ENCODE data around the gene PDGFRB.
A peak's percentile ranks its signal among the peaks of the same experiment; 100 is the strongest.

PDGFRB gene

DNA sequence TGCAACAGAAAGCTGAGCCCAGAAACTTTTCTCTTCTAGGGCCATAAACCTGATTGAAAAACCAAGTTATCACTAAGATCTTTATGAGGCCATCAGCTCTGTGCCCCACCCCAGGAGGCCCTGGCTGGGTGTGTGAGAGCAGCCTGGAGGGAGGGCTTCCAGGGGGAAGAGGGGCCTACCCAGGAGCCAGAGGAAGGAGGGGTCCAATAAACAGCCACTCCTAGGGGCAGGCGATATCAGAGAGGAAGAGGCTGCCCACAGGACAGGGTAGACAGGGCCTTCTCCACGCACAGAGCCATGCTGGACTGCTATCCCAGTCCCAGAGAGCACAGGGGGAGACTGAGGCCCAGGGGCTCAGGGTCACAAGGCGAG is 6.5 kb upstream of the PDGFRB start:
- no peak for DNase-seq

DNA sequence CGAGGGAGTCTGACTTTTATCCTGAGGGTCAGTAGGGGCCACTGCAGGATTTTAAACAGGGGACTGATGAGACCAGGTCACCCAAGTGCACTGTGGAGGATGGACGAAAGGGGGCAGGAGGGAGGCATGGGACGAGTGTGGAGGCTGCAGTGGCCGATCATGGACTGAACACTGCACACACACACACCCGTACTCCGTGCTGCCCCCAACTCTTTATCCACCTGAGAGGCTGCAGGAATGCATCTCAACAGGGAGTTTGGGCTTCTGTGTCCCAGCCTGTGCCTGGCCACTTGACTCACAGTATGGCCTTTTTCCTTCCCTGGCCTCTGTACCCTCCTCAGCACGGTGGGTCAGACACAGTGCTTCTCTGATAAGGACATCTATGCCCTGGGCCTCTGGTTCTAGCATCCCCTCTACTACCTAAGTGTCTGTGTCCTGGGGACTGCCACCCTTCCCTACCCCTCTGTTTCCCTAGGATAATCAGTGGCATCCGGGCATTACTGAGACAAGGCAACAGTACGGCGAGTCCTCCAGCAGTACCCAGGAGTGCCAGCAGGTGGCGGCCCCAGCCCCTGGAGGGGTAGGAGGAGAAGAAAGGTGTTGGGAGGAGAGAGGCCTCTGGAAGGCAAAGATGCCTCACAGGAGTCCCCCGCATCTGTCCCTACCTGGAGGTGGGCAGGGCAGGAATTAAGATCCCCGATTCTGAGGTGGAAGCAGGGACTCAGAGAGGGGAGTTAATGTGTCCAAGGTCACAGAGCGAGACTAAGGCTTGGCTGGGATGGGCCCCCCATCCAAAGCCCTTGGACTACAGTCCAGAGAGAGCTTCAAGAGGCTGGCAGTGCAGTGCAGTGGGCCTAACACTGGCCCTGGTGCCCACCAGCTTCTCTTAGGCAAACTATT is 5.8 kb upstream of the PDGFRB start:
- peak; percentile 48 for DNase-seq

DNA sequence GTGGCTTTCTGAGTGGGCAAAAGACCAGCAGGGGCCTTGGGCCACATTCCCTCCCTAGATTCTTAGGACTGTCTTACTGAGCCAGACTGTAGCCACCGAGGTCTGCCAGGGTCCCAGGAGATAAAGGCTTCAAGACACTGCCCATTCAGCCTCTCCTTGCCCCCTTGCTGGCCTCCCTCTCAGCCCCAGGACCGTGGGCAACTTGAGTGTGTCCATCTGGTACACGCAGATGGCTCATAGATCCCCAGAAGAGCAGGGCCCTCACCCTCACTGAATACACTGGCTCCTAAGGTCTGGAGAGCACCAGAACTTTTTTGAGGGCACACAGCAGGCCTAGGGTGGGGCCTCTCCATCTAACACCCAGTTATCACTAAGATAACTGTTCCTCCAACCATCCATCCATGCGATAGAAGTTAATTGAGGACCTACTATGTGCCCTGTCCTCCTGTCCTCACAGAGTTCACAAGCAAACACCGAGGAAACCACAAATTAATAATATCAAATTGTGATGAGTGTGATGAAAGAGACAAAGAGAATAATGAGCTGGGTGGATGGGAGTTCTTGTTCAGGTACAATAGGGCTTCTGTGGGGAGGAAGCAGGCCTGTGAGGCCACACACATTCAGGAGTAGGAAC is 4.9 kb upstream of the PDGFRB start:
- no peak for DNase-seq

DNA sequence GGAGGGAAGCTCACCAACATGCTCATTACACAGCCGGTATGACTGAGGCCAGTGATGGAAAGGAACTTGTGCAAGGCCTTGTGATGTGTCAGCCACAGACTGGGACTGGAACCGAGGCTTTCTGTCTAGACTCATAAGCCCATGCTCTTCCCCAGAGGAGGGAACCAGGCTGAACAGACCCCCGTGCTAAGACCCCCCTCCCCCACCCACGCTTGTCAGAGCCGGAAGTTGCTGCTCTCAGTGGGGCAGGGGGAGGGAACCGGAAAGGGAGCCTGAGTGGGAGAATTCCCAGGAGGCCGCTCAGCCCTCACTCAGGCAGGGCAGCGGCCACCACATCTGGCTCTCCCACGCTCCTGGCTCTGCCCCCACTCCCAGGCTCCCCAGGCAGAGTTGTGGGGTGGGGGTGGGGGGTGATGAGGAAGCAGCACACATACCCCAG is 4.1 kb upstream of the PDGFRB start:
- DNase-seq, result no peak

DNA sequence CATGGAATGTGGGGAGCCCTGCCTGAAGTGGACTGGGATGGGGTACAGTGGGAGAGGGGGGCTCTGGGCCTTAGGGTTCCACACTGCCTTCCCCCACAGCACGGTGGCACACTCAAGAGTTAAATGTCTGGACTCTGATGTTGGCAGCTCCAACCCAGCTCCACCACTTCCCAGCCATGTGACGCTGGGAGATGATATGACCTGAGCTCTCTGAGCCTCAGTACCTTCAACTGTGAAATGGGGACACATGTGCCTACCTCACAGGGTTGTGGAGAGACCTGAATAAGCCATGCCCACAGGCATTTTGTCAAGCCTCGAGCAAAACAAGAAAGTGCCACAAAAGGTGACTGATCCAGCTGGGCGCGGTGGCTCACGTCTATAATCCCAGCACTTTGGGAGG is 3.4 kb upstream of the PDGFRB start:
- no peak for DNase-seq

DNA sequence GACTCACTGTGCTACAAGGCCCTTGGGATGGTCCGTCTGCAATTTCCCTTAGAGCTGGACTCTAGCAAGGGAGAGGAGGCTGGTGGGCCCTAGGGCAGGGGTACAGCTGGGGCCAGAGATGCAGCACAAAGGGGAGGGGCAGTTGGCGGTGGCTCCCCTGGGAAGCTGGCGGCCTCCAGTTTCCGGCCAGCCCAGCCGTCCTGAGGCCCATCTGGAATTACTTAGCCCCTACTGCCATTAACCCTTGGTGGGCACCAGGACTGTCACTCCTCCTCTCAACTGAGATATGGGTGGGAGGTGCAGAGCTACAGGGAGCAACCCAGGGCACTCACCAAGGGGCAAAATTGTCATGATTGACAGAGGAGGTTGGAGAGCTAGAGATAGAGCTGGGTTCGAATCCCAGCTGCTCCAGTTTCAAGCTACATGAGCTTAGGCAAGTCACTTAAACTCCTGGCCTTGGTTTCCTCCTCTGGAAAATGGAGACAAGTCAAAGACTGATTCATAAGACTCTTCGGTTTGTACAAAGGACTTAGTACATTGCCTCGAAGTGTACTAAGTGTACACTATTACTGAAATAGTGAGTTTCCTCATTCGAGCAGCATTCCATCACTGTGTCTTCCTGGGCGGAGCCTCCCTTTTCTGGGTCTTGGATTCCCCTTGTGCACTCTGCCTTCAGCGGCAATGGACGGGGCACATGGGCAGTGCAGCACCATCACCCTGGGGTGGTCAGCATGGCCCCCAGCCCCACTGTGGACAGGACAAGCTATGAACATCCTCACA is 2.7 kb upstream of the PDGFRB start:
- DNase-seq, result no peak

DNA sequence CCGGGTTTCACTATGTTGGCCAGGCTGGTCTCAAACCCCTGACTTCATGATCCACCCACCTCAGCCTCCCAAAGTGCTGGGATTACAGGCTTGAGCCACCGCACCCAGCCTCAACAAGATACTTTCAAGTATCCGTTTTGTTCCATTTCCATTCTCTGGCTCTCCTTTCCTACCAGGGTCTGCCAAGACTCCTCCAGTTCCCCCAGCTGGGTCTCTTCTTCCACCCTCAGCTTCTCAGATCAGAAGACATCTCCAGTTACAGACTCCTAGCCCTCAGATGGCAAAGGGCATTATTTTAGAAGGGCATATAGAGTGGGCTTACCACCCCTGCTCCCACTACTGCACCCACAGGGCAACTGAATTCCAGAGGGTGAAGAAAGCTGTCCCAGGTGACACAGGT is 1.5 kb upstream of the PDGFRB start:
- no peak for DNase-seq

DNA sequence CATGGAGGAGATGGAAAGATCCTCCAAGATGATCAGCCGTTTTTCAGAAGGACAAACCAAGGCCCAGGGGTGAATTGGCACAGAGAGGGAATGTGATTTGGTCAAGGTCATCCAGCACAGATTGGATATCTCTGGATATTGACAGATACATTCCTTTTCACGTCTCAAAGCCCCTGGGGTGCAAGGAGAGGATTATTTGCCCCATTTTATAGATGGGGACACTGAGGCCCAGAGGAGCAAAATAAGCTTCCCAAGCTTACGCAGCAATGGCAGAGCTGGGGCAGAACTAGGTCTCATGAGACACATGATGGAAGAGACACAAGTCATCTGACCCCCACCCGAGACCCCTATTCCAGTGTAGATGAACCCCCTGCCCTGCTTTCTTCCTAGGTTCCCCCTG is 895 bp upstream of the PDGFRB start:
- DNase-seq, result no peak

DNA sequence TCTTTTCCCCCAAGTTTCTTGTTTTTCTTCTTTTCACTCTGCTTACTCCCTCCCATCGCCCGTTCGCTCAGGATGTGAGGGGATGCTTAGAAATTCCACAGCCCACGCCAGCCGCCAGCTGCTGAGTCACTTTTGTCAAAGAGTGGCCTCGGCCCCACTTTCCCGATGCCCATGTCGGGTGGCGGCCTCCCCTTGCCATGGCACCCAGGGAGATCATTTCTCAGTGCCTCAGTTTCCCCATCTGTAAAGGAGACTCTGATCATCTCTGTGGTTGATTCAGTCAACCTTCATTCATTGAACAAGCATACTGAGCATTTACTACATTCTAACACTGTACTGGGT is 353 bp upstream of the PDGFRB start:
- no peak for DNase-seq

DNA sequence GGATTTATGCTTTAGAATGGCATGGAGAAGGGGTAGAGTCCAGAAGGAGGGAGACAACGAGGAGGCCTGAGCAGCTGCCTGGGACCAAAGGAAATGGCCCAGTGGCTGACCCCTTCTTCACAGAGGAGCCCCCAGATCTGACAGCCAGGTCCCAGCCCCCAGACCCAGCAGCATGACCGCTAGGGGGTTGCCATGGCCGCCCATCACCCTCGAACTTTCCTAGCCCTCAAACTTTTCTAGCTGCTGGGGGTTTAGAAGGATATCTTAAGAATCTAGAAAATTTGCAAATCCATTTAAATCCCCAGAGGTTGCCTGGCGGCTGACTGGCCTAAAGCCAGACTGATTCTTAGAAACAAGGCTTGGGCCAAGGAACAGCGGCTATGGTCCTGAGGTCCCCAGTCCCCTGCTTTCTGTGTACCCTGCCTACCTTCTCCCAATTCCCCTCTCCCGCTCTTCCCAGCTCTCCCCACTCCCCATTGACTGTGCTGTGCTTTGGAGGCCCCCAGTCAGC is 972 bp downstream of the PDGFRB start:
- DNase-seq, result no peak

DNA sequence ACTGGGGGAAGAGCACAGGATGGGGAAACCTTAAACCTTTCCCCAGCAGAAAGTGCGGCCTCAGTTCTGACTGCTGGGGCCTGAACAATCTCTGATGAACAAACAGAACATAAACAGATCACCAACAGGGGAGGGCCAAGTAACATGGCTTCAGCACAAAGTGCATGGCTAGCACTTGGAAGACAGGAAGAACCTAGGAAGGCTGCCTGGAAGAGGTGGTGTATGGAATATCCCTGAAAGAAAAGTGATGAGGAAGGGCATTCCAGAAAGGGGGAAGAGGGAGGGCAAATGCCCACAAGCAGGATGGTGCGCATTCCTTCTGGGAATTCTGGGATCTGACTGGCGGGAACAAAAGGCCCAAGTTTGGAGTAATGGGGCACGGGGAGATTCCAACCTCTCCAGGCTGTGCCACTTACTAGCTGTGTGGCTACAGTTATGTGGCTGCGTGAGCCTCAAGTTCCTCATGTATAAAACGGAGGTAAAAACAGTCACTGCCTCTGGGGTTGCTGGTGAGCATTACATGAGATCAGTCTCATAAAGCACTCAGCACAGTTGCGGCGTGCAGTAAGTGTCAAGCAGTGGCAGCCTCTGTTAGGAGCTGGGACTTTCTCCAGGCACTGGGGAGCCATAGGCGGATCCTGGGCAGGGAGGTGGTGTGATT is 1.6 kb downstream of the PDGFRB start:
- no peak for DNase-seq

DNA sequence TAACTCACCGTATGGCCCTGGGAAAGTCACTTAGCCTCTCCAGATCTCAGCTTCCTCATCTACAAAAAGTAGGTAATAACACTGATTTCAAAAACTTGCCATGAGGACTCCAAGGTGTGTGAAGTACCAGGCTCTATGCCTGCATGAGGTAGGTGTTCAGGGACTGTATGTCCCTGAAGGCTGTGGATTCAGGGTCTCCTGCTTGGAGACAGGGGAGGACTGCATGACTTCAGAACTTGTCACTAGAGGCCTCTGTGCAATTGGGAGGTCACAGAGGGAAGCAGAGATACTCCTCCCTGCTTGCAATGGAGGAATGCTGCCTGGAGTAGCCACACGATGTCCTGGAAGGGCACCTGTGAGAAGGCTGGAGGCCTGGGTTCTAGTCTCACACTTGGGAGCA is 2.2 kb downstream of the PDGFRB start:
- DNase-seq, result no peak

DNA sequence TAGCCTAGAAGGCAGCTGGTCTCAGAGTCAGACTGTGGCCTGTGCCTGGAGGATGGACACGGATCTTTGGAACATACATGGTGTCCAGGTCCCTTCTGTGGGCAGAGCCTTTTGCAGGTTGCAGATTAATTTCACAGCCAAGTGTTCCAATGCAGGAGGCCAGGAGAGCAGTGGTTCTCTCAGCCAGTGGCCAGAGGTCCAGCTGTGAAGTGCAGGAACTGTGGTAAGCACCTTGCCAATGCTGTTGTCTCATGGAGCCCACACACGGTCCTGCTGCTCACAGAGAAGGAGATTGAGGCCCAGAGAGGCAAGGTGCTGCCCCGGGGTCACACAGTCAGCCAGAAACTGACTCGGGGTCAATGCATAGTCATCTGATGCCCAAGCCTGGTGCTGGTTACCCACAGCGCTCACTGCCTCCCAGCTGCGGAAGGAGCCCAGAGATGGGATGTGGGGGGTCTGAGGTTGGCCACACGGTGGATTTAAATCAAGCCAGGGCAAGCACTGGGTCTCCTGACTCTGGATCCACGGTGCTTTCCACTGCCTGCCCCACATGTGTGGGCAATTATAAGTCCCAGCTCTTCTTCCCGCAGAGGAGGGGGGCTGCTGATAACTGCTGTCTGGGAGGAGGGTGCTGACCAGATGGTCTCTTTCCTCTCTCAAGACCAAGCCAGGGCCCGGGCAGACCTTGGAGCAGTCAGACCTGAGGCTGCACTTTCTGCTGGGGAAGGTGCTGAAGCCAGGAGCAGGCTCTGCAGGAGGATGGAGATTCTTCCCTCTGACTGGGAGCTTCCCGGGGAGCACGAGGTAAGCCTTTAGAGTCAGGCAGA is 2.8 kb downstream of the PDGFRB start:
- no peak for DNase-seq

DNA sequence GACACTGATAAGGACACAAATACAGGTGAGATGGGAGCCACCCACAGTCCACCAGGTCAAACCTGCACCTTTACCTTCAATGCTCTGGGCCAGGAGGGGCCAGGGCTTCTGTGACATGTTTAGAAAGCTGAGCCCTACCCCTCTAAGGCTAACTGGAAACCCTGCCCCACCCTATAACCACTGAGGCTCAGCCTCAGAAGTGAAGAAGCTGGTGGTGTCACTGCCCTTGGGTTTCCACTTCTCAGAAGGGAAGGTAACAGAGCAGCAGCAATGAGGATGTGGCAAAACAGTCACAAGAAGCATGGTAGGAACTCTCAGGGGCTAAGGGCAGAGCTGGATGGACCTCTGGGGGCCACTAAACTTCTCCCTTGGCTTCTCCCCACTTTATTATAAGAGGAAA is 6.0 kb downstream of the PDGFRB start:
- no peak for DNase-seq

DNA sequence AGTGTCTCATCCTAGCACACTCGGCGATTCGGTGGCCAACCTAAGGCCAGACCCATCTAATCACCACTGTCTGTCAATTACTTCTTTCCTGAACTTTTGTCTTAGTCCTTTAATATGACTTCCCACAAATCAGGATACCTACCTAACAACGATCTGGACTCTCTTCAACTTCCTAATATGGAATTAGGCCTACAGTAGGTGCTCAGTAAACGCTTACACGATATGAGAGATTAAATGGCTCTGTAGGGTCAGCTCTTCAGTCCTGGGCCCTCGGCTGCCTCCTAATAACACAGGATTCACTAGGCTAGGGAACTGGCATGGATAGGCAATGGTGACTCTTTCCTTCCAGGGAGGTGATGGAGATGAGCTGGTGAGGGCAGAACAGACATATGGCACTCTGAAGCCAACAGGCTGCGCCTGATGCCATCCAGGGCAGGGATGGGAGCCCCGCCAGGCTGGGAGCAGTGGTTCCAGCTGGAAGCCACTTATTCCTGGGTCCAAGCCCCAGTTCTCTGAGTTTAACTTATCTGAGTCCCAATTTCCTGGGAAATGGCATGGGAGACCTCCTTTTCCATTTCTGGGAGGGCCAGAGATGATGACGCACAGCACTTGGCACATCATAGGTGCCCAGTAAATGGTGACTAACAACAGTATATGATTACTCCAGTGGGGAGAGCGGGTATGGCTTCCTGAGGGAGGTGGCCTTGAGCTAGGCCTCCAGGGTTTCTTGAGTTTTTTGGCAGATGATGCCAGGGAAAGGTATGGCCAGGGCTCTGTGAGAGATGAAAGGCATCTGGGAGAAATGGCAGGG is 7.3 kb downstream of the PDGFRB start:
- DNase-seq, result no peak

DNA sequence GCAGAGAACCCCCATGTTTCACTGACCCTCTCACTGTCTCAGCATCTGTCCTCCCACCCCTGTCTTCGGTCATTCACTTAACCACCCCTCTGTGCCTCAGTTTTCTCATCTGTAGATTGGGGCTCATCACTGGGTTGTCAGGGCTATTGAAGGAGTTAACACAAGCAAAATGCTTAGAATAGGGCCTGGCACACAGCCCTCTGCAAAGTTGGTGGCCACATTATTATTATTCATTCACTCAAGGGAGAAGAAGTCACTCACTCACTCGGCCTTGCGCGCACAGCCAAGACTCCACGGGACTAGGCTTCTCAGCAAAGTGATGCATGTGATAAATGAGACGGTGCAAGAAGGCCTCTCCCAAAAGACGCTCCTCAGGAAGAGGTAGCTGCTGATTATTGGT is 8.0 kb downstream of the PDGFRB start:
- no peak for DNase-seq

DNA sequence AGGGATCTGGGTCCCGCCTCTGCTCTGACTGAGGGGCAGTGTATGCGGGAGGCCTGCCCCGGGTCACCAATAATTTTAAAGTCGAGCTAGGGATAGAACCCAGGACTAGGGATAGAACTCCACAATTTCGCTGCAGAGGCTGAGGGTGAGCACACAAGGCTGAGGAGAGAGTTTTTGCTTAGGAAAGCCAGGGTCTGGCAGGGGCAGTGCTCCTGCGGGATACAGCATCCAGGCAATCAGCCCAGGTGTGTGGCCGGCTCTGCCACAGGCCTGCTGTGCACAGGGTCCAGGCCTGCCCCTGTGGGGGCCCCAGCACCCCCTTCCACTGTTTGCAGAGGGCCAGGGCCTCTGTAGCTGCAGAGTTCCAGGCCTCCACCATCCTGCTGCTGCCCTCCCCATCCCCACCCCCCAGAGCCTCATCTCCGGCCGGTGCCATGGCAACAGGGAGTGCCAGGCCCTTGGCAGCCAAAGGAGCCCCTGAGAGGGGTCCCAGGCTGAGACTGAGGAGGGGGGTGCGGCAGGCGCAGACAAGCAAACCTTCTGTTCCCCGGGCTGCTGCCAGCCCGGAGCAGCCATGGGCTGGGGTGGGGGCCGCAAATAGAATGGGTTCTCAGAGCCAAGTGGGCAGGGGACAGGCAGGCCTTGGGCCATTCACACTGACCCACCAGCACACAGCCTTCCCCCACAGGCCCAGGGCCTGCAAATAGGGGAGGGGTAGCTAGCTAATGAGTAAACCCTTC is 8.6 kb downstream of the PDGFRB start:
- no peak for DNase-seq

DNA sequence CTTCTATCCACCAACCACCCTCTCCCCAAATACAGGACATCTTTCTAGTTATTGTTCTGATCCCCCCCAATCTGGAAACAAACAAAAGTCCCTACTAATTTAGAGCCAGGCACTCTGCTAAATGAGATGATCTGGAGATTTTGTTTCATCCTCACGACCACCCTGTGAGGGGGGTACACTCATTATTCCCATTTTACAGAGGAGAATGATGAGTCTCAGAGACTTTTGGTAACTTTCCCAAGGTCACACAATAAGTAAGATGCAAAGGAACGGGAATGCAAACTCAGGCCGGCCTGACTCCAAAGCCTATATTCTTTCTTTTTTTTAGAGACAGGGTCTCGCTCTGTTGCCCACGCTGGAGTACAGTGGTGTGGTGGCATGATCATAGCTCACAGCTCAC is 9.4 kb downstream of the PDGFRB start:
- no peak for DNase-seq

DNA sequence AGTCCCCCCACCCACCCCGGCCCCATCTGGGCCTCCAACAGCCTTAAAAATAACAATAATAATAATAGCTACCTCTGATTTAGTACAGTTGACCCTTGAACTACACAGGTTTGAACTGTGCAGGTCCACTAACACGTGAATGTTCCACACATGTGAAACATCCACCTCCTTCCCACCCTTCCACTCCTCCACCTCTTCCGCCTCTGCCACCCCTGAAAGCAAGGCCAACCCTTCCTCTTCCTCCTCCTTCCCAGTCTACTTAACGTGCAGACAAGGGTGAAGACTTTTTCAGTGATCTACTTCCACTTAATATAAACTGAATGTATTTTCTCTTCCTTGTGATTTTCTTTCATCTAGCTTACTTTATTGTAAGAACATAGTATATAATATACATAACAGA is 10.8 kb downstream of the PDGFRB start:
- DNase-seq, result no peak

DNA sequence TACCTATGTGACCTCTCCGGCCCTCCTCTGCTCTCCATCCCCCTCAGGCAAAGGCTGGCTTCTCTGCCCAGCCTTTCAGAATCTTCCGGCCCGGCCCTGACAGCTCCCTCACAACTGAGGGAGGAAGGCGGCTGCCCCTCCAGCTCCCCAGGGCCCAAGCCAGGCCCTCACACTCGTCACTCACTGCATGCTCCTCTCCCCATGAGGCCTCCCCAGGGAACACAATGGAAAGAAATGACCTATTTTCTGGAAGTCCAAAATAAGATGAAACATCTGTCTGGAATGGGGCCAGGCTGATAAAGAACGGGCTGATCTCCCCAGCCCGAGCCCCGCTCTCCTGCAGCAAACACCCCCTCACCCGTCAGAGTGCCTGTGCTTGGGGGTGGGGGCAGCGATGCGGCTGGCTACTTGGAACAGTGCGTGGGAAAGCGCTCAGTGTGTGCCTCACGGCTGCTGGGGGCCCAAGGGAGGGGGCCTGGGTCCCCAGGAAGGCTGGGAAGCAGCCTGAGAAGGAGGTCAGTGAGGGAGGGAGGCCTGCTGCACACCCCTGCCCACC is 11.3 kb downstream of the PDGFRB start:
- DNase-seq, result no peak

Data from CD4-positive, alpha-beta T cell treated with Interferon gamma for 1 hour (primary cell).